Keratinocyte (primary cell): ENCODE results near the gene FAM174B. TPM values are rescaled to one million over a fixed set of nuclear protein-coding genes. Genes with fewer than 3 reads are reported as not detected.

Source experiments
- DNase-seq: peaks from one replicate; pipeline ENCODE4 v3.0.0-alpha.2; 2011; ENCODE audit warnings: low read depth, missing footprints, low spot score
- FAIRE-seq: peaks from 2 replicates; lab custom pipeline; 2011; peaks lifted over from hg19 to GRCh38; lab: Jason Lieb, UNC
- H2AFZ ChIP-seq: 2 replicates; pipeline ENCODE4 v1.6.0; 2012; ENCODE audit warnings: low read length, control low read depth, inconsistent platforms; ENCODE audit not compliant: control insufficient read depth
- H3K27ac ChIP-seq: 2 replicates; pipeline ENCODE4 v1.5.1; 2011; ENCODE audit warnings: low read length; ENCODE audit not compliant: control insufficient read depth, insufficient read depth
- H3K27me3 ChIP-seq: 3 replicates; pipeline ENCODE4 v1.6.0; 2011; ENCODE audit warnings: low read length; ENCODE audit not compliant: control insufficient read depth, insufficient read depth; ENCODE audit errors: extremely low read depth
- H3K36me3 ChIP-seq, 2 experiments: 2 replicates in 1 of 2; 3 replicates in 1 of 2; pipeline ENCODE4 v1.5.1; 2011; ENCODE audit warnings: low read length in 2 of 2, mild to moderate bottlenecking in 1 of 2; ENCODE audit not compliant: control insufficient read depth in 2 of 2, insufficient read depth in 2 of 2; ENCODE audit errors: extremely low read depth in 1 of 2
- H3K4me1 ChIP-seq: 3 replicates; pipeline ENCODE4 v1.5.1; 2011; ENCODE audit warnings: low read length; ENCODE audit not compliant: control insufficient read depth, insufficient read depth; ENCODE audit errors: extremely low read depth
- H3K4me2 ChIP-seq: 3 replicates; pipeline ENCODE4 v1.6.0; 2011; ENCODE audit warnings: low read depth, low read length; ENCODE audit not compliant: control insufficient read depth, insufficient read depth; ENCODE audit errors: extremely low read depth
- H3K4me3 ChIP-seq, 3 experiments: fragments of 200-600 bp in 1 of 3; sonication (generic) in 1 of 3; 2 replicates in 2 of 3; 3 replicates in 1 of 3; pipeline ENCODE4 v1.5.1; 2011 to 2016; ENCODE audit warnings: low read length in 3 of 3, mild to moderate bottlenecking in 3 of 3, control low read depth in 2 of 3, inconsistent platforms in 1 of 3, low read depth in 1 of 3, mixed read lengths in 1 of 3, mixed run types in 1 of 3, moderate library complexity in 1 of 3; ENCODE audit not compliant: control insufficient read depth in 2 of 3, insufficient read depth in 2 of 3; ENCODE audit errors: extremely low read depth in 1 of 3
- H3K79me2 ChIP-seq: 2 replicates; pipeline ENCODE4 v1.6.0; 2012; ENCODE audit warnings: low read length; ENCODE audit not compliant: control insufficient read depth, insufficient read depth
- H3K9ac ChIP-seq: 3 replicates; pipeline ENCODE4 v1.6.0; 2011; ENCODE audit warnings: low read length; ENCODE audit not compliant: control insufficient read depth, insufficient read depth; ENCODE audit errors: extremely low read depth
- H3K9me1 ChIP-seq: 3 replicates; pipeline ENCODE4 v1.6.0; 2011; ENCODE audit warnings: low read length; ENCODE audit not compliant: control insufficient read depth, insufficient read depth; ENCODE audit errors: extremely low read depth
- H3K9me3 ChIP-seq: 2 replicates; pipeline ENCODE4 v1.5.1; 2012; ENCODE audit warnings: low read depth, low read length; ENCODE audit not compliant: control insufficient read depth
- H4K20me1 ChIP-seq: 3 replicates; pipeline ENCODE4 v1.6.0; 2011; ENCODE audit warnings: low read length; ENCODE audit not compliant: control insufficient read depth, insufficient read depth; ENCODE audit errors: extremely low read depth
- CTCF ChIP-seq, 3 experiments: IDR thresholded peaks in 1 of 3; conservative IDR thresholded peaks in 1 of 3; optimal IDR thresholded peaks in 1 of 3; 2 replicates in 2 of 3; 3 replicates in 1 of 3; pipeline versions ENCODE3 to v1.5.1; 2011; ENCODE audit warnings: low read length in 3 of 3, mild to moderate bottlenecking in 3 of 3, moderate library complexity in 2 of 3, control low read depth in 1 of 3, inconsistent platforms in 1 of 3; ENCODE audit not compliant: insufficient read depth in 2 of 3; ENCODE audit errors: extremely low read depth in 1 of 3
- EZH2 ChIP-seq: IDR thresholded peaks from one replicate; pipeline ENCODE4 v1.6.1; 2012; ENCODE audit warnings: inconsistent platforms, mild to moderate bottlenecking, low read length, moderate library complexity
- dilution Hi-C: fragments of 300-500 bp; cut with MboI; formaldehyde crosslinking; loops from one replicate; pipeline ENCODE4 v1.7.0; 2020; ENCODE audit warnings: low sequenced_read_pairs; ENCODE audit not compliant: extremely low pct_ligation_motif_present
- polyA plus RNA-seq, 5 experiments: library from polyadenylated mRNA; depleted of rRNA in 3 of 5; stranded (reverse) in 3 of 5; stranded (forward) in 1 of 5; unstranded in 1 of 5; fragments of >200 nt; gene quantifications; 1 replicate in 1 of 5; 2 replicates in 3 of 5; 3 replicates in 1 of 5; pipeline versions ENCODE4 v1.2.1 to v1.2.3, GENCODE V29; 2011 to 2012; ENCODE audit warnings: missing spikeins in 2 of 5, low read depth in 1 of 5, low replicate concordance in 1 of 5

FAM174B gene
- polyA plus RNA-seq, 1 donor (not counting 4 experiments of a cell fraction or from before 2014, with no cell fraction given), result 0.73 TPM

GRCh38 chr15:92597548-92597947 is 58.0 kb downstream of the FAM174B start:
- Histone ChIP-seq H3K9ac (no peak overlapping the region), H3K4me2 (no peak overlapping the region), H3K9me3 (no peaks in the 10 kb centered on the region), H3K36me3 (no peaks in the 10 kb centered on the region), H4K20me1 (no peaks in the 10 kb centered on the region), H2AFZ (no peak overlapping the region), H3K9me1 (no peaks in the 10 kb centered on the region), H3K79me2 (no peaks in the 10 kb centered on the region), H3K27ac (no peak overlapping the region), H3K27me3 (peaks cover 19% of the 10 kb centered on the region), H3K4me1 (no peaks in the 10 kb centered on the region), H3K4me3 (no peak overlapping the region)
- DNase-seq, result no peak
- TF ChIP-seq CTCF (optimal IDR thresholded peaks at IDR 0.05 in 1 of 3, IDR thresholded peaks at IDR 0.05 in 1 of 3, conservative IDR thresholded peaks at IDR 0.05 in 1 of 3; ENCODE audit: extremely low read depth in 1 of 3, insufficient read depth in 2 of 3, low read length in 3 of 3) (no peak), EZH2 (no peak)
- no peak for FAIRE-seq
- dilution Hi-C loops, result no loop called here

- Histone ChIP-seq H3K79me2 (no peaks in the 10 kb centered on the region), H3K9ac (no peak overlapping the region), H3K4me2 (no peak overlapping the region), H3K27me3 (peaks cover 19% of the 10 kb centered on the region), H3K36me3 (no peaks in the 10 kb centered on the region), H3K9me3 (no peaks in the 10 kb centered on the region), H2AFZ (no peak overlapping the region), H3K4me3 (no peak overlapping the region), H3K4me1 (no peaks in the 10 kb centered on the region), H3K27ac (no peak overlapping the region), H4K20me1 (no peaks in the 10 kb centered on the region), H3K9me1 (no peaks in the 10 kb centered on the region)
- no peak for FAIRE-seq
- no peak for DNase-seq
- TF ChIP-seq CTCF (optimal IDR thresholded peaks at IDR 0.05 in 1 of 3, IDR thresholded peaks at IDR 0.05 in 1 of 3, conservative IDR thresholded peaks at IDR 0.05 in 1 of 3; ENCODE audit: extremely low read depth in 1 of 3, insufficient read depth in 2 of 3, low read length in 3 of 3) (no peak), EZH2 (no peak)
- dilution Hi-C loops, result no loop called here
These were observed 59.0 kb downstream of the FAM174B start for GRCh38 chr15:92596623-92597022.
